D721Med (cell line): ENCODE measurements around the gene PACRG.

Experiments
- DNase-seq: peaks from one replicate; pipeline ENCODE4 v3.0.0; 2011; ENCODE audit warnings: low spot score; ENCODE audit not compliant: insufficient read length
- FAIRE-seq: peaks from 2 replicates; lab custom pipeline; 2011; peaks lifted over from hg19 to GRCh38; lab: Jason Lieb, UNC
- CTCF ChIP-seq: IDR thresholded peaks from 2 replicates; pipeline ENCODE4 v1.5.1; 2012; ENCODE audit warnings: mild to moderate bottlenecking, control low read depth; ENCODE audit not compliant: insufficient read depth; ENCODE audit errors: missing control alignments

Gene PACRG

DNA sequence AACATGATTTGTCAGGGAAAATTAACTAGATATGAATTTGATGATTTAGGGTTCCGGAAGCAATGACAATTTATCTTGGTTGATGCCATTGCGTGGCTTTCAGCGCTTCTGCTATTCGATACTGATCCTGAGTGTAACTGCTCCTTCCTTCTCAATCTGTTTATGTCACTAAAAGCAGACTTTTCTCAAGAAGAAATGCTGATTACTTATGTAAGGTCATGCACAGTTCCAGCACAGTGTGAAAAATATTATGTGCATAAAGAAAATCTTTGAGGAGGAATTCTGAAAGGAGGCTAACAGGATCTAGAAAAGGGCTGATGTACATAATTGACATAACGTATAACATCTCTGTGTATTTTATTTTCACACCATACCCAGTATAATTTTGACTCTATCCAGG is 336.6 kb downstream of the PACRG start:
- FAIRE-seq, result no peak
- no peak for DNase-seq
- no peak for TF ChIP-seq CTCF

DNA sequence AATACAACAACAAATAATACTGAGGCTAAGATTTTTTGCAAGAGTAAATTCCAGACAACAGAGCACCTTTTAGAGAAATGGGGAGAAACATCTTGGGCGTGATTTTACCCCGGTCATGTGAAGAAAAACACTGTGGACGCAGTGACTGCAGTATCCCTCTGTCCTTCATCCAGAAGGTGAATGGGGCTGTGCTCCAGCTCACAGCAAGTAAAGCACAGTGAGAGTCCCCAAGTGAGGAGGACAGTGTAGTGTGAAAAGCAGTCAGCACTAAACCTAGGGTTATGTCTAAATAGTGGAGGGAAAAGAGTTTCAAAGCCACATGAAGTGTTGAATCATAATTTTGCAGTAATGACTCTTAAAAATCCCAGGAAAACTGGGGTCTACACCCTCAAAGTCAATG is 338.4 kb downstream of the PACRG start:
- FAIRE-seq (no peak), DNase-seq (no peak)
- TF ChIP-seq CTCF, result no peak

DNA sequence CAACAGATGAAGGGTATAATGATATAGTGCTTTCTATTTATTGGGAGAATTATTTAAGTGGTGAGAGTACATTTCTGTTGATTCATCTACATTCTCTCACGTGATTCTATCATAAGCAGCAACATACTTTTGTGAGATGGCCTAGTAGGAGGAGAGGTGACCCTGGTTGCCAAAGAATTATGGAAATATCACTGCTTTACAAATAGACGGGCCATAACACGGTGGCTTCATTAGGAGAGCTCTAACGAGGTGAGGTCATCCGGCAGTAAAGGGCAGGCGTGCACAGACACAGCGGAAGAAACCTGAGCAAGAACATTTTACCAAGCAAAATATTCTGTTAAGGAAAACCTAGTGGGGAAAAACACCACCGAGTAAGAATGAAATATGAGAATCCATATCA is 349.4 kb downstream of the PACRG start:
- DNase-seq (no peak), FAIRE-seq (no peak)
- no peak for TF ChIP-seq CTCF

- TF ChIP-seq CTCF, result no peak
- no peak for FAIRE-seq
- no peak for DNase-seq
Observed at GRCh38 chr6:163078712-163079111, 350.9 kb downstream of the PACRG start.

DNA sequence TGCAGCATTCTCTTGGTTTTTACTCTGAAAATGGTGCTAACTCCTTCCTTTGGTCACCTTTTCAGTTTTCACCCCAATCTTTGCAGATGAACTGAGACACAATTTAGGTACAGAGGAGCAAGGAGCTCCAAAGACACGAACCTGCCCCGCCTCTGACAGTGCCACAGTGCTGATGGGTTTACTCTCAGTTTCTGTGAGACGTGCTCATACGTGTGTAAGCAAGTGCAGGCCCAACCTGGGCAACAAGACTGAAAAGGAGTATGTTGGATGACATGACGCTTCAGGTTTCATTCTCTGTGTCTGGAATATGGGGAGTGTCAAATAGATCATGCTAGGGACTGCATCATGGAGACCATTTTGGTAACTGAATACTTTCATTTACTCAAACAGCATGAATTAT is 352.5 kb downstream of the PACRG start:
- DNase-seq, result no peak
- no peak for TF ChIP-seq CTCF
- no peak for FAIRE-seq

GRCh38 chr6:163083141-163083540 is 355.4 kb downstream of the PACRG start:
- FAIRE-seq (no peak), DNase-seq (no peak)
- no peak for TF ChIP-seq CTCF

GRCh38 chr6:163085426-163085825 is 357.7 kb downstream of the PACRG start:
- DNase-seq (no peak), FAIRE-seq (no peak)
- no peak for TF ChIP-seq CTCF
